ENCODE measurements around the gene STRN. TPM values are rescaled to one million over a fixed set of nuclear protein-coding genes. Genes with fewer than 3 reads are reported as not detected.
"Not testable (repeated sequence)": the region's sequence is repeated elsewhere in the genome, so short reads cannot be mapped to it uniquely, and the experiment has no call there.

Gene STRN
- total RNA-seq, 1 donor from 2014 or later, result 26.1 TPM

DNA sequence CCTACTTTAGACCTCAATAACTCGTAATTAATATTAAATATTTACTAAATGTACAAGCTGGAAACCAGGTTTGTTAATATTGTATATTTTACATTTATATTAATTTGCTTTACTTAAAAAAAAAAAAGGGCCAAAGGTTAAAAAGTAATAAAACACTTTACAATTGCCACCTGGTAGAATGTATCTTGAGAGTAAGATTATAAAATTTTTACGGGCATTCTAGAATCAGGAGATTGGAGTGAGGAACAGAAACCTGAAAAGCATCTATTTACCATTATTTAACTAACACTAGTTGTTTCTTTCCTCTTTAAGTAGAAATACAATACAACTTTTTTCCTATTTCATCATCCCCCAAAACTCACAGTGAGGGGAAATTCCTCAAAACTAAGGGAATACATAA is 15.6 kb upstream of the STRN start:
- TF ChIP-seq, protein P1, sequence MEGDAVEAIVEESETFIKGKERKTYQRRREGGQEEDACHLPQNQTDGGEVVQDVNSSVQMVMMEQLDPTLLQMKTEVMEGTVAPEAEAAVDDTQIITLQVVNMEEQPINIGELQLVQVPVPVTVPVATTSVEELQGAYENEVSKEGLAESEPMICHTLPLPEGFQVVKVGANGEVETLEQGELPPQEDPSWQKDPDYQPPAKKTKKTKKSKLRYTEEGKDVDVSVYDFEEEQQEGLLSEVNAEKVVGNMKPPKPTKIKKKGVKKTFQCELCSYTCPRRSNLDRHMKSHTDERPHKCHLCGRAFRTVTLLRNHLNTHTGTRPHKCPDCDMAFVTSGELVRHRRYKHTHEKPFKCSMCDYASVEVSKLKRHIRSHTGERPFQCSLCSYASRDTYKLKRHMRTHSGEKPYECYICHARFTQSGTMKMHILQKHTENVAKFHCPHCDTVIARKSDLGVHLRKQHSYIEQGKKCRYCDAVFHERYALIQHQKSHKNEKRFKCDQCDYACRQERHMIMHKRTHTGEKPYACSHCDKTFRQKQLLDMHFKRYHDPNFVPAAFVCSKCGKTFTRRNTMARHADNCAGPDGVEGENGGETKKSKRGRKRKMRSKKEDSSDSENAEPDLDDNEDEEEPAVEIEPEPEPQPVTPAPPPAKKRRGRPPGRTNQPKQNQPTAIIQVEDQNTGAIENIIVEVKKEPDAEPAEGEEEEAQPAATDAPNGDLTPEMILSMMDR (conservative IDR thresholded peaks at IDR 0.05), result no peak
- H3K27me3 Mint-ChIP-seq, result no peaks in the 10 kb centered on the region
- H3K36me3 Mint-ChIP-seq, result peaks cover 7% of the 10 kb centered on the region
- no peak for DNase-seq (ENCODE audit: extremely low spot score, unreplicated experiment)
- no peak overlapping the region for H3K4me3 Mint-ChIP-seq
- H3K9me3 Mint-ChIP-seq, result no peaks in the 10 kb centered on the region
- no peak overlapping the region for H3K27ac Mint-ChIP-seq
- H3K4me1 Mint-ChIP-seq (ENCODE audit: unreplicated experiment), result no peaks in the 10 kb centered on the region

DNA sequence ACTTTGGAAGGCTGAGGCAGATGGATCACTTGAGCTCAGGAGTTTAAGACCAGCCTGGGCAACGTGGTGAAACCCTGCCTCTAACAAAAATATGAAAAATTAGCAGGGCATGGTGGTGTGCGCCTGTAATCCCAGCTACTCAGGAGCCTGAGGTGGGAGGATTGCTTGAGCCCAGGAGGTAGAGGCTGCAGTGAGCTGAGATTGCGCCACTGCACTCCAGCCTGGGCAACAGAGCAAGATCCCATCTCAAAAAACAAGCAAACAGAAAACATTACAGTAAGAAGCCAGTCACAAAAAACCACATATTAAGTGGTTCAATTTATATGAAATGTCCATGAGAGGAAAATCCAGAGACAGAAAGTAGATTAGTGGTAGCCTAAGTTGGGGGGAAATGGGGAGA is 12.7 kb upstream of the STRN start:
- H3K36me3 Mint-ChIP-seq; H3K27me3 Mint-ChIP-seq; H3K9me3 Mint-ChIP-seq; H3K27ac Mint-ChIP-seq; DNase-seq (ENCODE audit: extremely low spot score, unreplicated experiment); H3K4me1 Mint-ChIP-seq (ENCODE audit: unreplicated experiment); H3K4me3 Mint-ChIP-seq: not testable (repeated sequence)

DNA sequence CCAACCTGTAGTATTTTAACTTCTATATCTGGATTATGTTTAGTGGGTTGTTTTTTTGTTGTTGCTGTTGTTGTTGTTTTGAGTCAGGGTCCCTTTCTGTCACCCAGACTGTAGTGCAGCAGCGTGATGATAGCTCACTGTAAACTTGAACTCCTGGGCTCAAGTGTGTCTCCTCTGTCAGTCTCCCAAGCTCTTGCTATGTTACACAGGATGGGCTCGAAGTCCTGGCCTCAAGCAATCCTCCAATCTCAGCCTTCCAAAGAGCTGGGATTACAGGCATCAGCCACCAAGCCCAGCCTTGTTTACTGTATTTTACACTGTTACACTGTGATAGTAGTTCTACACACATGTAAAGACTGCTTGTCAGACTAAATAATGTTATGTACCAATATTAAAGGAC is 9.7 kb upstream of the STRN start:
- H3K36me3 Mint-ChIP-seq, result peaks cover 7% of the 10 kb centered on the region
- TF ChIP-seq, protein P1 (conservative IDR thresholded peaks at IDR 0.05), result no peak
- no peak overlapping the region for H3K27ac Mint-ChIP-seq
- no peak for DNase-seq (ENCODE audit: extremely low spot score, unreplicated experiment)
- no peaks in the 10 kb centered on the region for H3K4me1 Mint-ChIP-seq (ENCODE audit: unreplicated experiment)
- H3K9me3 Mint-ChIP-seq, result no peaks in the 10 kb centered on the region
- no peak overlapping the region for H3K4me3 Mint-ChIP-seq
- no peaks in the 10 kb centered on the region for H3K27me3 Mint-ChIP-seq

DNA sequence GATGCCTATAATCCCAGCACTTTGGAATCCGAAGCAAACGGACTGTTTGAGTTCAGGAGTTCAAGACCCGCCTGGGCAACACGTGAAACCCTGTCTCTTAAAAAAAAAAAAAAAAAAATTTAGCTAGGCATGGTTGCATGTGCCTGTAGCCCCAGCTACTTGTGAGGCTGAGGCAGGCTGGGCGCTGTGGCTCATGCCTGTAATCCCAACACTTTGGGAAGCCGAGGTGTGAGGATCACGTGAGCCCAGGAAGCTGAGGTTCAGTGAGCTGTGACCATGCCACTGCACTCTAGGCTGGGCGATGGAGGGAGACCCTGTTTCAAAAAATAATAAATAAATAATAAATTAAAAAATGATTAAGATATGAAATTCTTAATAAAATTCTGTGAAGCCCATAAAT is 9.0 kb upstream of the STRN start:
- Mint-ChIP-seq H3K4me1 (ENCODE audit: unreplicated experiment) (no peaks in the 10 kb centered on the region), H3K9me3 (no peaks in the 10 kb centered on the region), H3K27me3 (no peaks in the 10 kb centered on the region), H3K36me3 (peaks cover 7% of the 10 kb centered on the region), H3K27ac (no peak overlapping the region), H3K4me3 (no peak overlapping the region)
- TF ChIP-seq, protein P1 (conservative IDR thresholded peaks at IDR 0.05), result no peak
- no peak for DNase-seq (ENCODE audit: extremely low spot score, unreplicated experiment)

DNA sequence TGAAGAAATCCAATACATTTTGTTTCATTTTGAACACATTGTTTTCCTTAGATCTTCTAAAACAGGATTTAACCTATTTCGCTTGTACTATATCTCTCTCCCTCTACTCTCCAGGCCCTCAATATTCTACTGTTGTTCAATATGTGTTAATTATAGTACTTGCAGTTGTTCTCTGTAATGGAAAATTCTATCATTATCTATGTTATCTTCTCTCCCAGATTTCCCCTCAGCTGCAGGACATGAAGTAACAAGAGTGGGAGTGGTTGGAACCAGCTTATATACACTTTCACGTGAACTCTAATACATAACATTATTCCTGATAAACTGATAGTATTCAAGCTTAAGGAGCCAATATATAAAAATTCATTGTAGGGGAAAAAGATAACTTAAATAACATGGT is 7.0 kb upstream of the STRN start:
- no peak for DNase-seq (ENCODE audit: extremely low spot score, unreplicated experiment)
- H3K27me3 Mint-ChIP-seq, result no peaks in the 10 kb centered on the region
- no peaks in the 10 kb centered on the region for H3K4me1 Mint-ChIP-seq (ENCODE audit: unreplicated experiment)
- H3K9me3 Mint-ChIP-seq, result no peaks in the 10 kb centered on the region
- no peak overlapping the region for H3K4me3 Mint-ChIP-seq
- H3K36me3 Mint-ChIP-seq, result peaks cover 4% of the 10 kb centered on the region
- TF ChIP-seq, protein P1 (conservative IDR thresholded peaks at IDR 0.05), result no peak
- H3K27ac Mint-ChIP-seq, result no peak overlapping the region

DNA sequence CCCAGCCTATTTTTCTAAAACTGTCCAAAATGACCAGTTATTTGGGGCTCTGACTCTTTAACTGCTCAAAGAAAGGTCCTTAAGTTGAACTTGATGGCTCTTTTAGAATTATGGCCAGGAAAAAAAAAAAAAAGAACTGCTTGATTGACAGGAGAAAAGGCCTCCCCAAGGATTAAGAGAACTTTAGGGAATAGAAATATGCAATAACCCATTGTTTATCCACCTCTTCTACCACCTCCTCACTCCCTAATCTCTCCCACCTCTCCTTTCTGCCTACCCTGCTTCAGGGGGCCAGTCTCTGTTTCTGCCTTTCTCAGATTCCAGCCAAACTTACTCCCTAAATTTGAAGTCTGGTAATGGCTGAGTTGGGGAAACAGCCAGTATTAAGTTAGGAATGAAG is 5.7 kb upstream of the STRN start:
- TF ChIP-seq, protein P1 (conservative IDR thresholded peaks at IDR 0.05), result no peak
- no peaks in the 10 kb centered on the region for H3K36me3 Mint-ChIP-seq
- no peak overlapping the region for H3K27ac Mint-ChIP-seq
- H3K27me3 Mint-ChIP-seq, result peaks cover 1% of the 10 kb centered on the region
- H3K9me3 Mint-ChIP-seq, result no peaks in the 10 kb centered on the region
- no peak for DNase-seq (ENCODE audit: extremely low spot score, unreplicated experiment)
- H3K4me3 Mint-ChIP-seq, result no peak overlapping the region
- peaks cover 6% of the 10 kb centered on the region for H3K4me1 Mint-ChIP-seq (ENCODE audit: unreplicated experiment)
